Ishikawa (cell line): ENCODE results near the gene GPR89B.
A peak's percentile ranks its signal among the peaks of the same experiment; 100 is the strongest.

ENCODE experiments used
- CEBPB ChIP-seq: IDR thresholded peaks from 2 replicates; pipeline ENCODE4 v1.6.1; 2012
- CREB1 ChIP-seq: IDR thresholded peaks from 2 replicates; pipeline ENCODE4 v1.6.1; 2012; ENCODE audit warnings: low read depth
- EGR1 ChIP-seq: IDR thresholded peaks from 2 replicates; pipeline ENCODE4 v1.6.1; 2012
- EP300 ChIP-seq: IDR thresholded peaks from 2 replicates; pipeline ENCODE4 v1.6.1; 2012; ENCODE audit warnings: borderline replicate concordance
- FOXM1 ChIP-seq: IDR thresholded peaks from 2 replicates; pipeline ENCODE4 v1.6.1; 2012; ENCODE audit warnings: low read depth, borderline replicate concordance
- MAX ChIP-seq: IDR thresholded peaks from 2 replicates; pipeline ENCODE4 v1.6.1; 2012
- NFIC ChIP-seq: IDR thresholded peaks from 2 replicates; pipeline ENCODE4 v1.6.1; 2012
- RAD21 ChIP-seq: IDR thresholded peaks from 2 replicates; pipeline ENCODE4 v1.6.1; 2012; ENCODE audit warnings: low read depth
- TAF1 ChIP-seq: IDR thresholded peaks from 2 replicates; pipeline ENCODE4 v1.6.1; 2012; ENCODE audit warnings: low read depth, mild to moderate bottlenecking
- TCF12 ChIP-seq: IDR thresholded peaks from 2 replicates; pipeline ENCODE4 v1.6.1; 2012; ENCODE audit warnings: low read depth
- TEAD4 ChIP-seq: IDR thresholded peaks from 2 replicates; pipeline ENCODE4 v1.6.1; 2012
- YY1 ChIP-seq: IDR thresholded peaks from 2 replicates; pipeline ENCODE4 v1.6.1; 2012; ENCODE audit warnings: low read depth
- ZBTB7A ChIP-seq: IDR thresholded peaks from 2 replicates; pipeline ENCODE4 v1.6.1; 2012; ENCODE audit warnings: low read depth
- TF ChIP-seq, protein P1 (sequence below): IDR thresholded peaks from 2 replicates; pipeline ENCODE4 v1.6.1; 2012
- TF ChIP-seq, protein P2 (sequence below): IDR thresholded peaks from 2 replicates; pipeline ENCODE4 v1.6.1; 2012; ENCODE audit warnings: low read depth, mild to moderate bottlenecking

Gene GPR89B

DNA sequence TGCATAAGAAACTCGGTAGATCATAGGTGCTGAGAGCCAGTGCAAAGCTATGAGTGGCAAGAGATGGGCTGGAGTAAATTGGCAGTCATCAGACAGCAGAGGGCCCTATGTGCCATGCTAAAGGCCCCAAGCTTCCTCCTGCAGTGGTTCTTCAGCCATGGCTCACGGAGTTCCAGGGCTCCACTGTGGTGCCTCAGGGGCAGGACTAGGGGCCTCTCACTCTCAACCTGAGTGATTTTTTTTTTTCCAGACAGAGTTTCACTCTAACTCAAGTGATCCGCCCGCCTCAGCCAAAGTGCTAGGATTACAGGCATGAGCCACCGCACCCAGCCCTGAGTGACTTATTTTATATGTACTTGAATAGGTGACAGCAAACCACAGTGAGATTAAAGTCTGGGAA is 36.0 kb upstream of the GPR89B start:
- TF ChIP-seq RAD21 (peak; percentile 39), FOXM1 (no peak)

DNA sequence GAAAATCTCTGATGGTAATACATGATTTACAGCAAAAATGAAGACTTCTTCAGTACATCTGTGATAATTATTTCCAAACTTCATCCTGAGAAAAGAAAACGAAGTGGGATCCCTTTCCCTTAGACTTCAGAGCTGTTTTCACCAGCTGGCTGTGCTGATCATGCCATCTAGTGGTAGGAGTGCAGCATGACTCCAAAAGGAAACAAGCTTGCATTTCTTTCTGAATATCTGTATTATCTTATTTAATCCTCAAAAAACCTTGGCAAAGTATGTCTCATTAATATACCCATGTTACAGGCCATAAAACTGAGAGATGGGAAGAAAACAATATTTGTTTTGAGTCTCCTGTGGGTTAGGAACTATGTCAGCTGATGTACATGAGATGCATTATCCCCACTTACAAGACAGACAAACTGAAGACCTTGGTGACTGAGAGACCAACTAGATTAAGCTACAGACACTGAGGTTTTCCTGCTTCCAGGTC is 35.4 kb upstream of the GPR89B start:
- TF ChIP-seq CREB1, result no peak
- no peak for TF ChIP-seq TCF12
- no peak for TF ChIP-seq NFIC
- no peak for TF ChIP-seq CEBPB
- no peak for TF ChIP-seq FOXM1
- TF ChIP-seq, protein P1, sequence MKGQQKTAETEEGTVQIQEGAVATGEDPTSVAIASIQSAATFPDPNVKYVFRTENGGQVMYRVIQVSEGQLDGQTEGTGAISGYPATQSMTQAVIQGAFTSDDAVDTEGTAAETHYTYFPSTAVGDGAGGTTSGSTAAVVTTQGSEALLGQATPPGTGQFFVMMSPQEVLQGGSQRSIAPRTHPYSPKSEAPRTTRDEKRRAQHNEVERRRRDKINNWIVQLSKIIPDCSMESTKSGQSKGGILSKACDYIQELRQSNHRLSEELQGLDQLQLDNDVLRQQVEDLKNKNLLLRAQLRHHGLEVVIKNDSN, result no peak
- no peak for TF ChIP-seq EGR1
- TF ChIP-seq MAX, result no peak
- TF ChIP-seq, protein P2, sequence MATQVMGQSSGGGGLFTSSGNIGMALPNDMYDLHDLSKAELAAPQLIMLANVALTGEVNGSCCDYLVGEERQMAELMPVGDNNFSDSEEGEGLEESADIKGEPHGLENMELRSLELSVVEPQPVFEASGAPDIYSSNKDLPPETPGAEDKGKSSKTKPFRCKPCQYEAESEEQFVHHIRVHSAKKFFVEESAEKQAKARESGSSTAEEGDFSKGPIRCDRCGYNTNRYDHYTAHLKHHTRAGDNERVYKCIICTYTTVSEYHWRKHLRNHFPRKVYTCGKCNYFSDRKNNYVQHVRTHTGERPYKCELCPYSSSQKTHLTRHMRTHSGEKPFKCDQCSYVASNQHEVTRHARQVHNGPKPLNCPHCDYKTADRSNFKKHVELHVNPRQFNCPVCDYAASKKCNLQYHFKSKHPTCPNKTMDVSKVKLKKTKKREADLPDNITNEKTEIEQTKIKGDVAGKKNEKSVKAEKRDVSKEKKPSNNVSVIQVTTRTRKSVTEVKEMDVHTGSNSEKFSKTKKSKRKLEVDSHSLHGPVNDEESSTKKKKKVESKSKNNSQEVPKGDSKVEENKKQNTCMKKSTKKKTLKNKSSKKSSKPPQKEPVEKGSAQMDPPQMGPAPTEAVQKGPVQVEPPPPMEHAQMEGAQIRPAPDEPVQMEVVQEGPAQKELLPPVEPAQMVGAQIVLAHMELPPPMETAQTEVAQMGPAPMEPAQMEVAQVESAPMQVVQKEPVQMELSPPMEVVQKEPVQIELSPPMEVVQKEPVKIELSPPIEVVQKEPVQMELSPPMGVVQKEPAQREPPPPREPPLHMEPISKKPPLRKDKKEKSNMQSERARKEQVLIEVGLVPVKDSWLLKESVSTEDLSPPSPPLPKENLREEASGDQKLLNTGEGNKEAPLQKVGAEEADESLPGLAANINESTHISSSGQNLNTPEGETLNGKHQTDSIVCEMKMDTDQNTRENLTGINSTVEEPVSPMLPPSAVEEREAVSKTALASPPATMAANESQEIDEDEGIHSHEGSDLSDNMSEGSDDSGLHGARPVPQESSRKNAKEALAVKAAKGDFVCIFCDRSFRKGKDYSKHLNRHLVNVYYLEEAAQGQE, result no peak
- no peak for TF ChIP-seq TAF1
- TF ChIP-seq TEAD4, result peak; percentile 68
- no peak for TF ChIP-seq ZBTB7A
- TF ChIP-seq RAD21, result peak; percentile 95
- no peak for TF ChIP-seq YY1
- TF ChIP-seq EP300, result no peak

DNA sequence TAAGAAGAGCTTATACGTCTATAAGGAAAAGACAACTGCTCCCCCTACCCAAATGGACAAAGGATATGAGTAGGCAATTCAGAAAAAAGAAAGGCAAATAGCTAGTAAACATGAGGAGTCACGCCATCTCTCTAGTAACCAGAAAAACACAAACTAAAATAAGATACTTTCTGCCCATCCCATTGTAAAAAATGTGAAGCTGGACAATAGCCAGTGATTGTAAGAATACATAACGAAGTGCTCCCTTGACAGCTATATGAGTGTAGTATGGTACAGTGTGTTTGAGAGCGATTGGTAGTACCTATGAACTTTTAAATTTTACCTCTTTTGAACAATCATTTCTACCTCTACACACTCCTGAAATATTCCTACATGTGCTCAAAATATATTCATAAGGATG is 33.1 kb upstream of the GPR89B start:
- TF ChIP-seq EP300 (no peak), TCF12 (no peak), FOXM1 (no peak)

DNA sequence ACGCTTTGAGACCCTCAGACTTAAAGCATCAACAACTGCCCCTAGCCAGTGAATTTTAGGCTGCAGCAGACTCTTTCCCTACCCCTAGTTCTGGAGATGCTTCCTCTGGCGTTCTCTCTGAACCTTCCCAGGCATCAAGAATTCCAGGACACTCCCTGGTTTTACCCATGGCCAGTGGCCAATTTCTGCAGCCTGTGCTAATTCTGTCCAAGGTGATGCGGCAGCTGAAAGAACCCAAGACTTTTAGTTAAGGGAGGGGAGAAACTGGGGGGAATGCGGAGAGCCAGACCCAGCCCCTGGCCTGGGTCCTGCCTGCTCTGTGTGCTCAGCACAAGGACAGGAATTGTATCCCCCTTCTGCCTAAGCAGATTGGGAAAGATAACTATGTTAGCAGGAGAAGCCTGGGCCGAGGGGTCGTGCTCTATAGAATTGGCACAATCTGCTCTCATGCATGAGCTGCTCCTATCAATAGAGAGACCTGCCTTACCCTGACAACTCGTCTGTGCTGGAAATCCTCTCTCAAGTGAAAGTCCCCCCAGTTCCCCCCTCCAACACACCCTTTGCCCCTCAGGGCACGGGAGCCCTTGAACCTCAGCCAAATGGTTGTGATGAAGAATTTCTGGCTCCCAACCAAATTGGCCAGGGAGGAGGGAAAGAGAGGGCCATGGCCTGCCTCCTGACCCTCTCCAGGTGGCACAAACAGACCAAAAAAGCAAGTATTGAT is 31.0 kb upstream of the GPR89B start:
- TF ChIP-seq ZBTB7A (peak; percentile 54; the same call in 1 of the 2 replicates), NFIC (peak; percentile 83), EGR1 (no peak), EP300 (no peak), TEAD4 (peak; percentile 57)

DNA sequence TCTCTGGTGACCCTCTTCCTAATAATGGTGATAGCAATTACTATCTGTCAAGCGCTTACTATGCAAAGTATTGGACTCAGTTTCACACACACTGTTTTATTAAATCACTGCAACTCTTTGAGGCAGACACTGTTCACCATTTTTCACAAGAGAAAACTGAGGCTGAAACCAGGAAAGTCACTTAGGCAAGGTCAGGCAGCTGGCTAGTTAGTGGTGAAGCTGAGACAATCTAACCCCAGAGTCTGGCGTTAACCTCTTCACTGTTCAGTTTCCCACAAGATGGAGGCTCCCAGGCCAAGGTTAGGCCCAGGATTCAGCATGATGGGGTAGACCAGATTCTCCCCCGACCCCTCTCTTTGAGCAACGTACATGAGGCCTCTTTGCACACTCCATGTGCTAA is 30.4 kb upstream of the GPR89B start:
- no peak for TF ChIP-seq ZBTB7A
- no peak for TF ChIP-seq RAD21
- no peak for TF ChIP-seq EP300
- no peak for TF ChIP-seq TAF1
- TF ChIP-seq, protein P2, result no peak
- no peak for TF ChIP-seq MAX
- TF ChIP-seq NFIC, result no peak
- no peak for TF ChIP-seq YY1
- no peak for TF ChIP-seq TCF12
- no peak for TF ChIP-seq EGR1

DNA sequence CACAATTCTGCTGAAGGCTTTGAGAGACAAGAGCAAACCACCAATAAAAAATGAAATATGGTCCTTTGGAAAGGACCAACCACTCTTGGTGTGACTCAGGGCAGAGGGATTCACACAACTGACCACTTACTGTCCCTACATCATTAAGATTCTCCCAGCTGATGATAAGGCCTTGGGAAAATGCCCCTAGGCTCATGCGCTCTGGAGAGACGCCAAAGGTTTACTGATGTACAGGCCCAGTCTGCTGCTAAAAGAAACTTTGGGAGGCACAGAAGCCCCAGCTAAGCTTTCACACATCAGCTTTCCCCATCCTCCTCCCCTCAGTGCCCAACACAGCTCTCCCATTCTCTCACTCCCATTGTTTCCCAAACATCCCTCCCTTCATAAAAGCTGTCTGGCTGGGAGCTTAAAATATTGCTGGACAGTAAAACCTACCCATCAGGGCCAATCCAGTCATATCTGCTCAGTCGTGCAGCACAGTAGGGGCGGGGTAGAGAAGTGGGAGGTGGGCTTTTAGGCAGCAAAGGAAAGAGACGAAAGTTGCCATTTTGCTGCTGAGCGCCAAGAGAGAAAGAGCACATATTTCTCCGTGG is 25.9 kb upstream of the GPR89B start, which contains the start of gene GJA8:
Gene GJA8 (plus strand): TSS at position 543 of the 593 bp plus-strand sequence. CDS start 5,161 bp downstream, outside the sequence.
- TF ChIP-seq, protein P1, result no peak
- TF ChIP-seq ZBTB7A, result no peak
- no peak for TF ChIP-seq FOXM1
- TF ChIP-seq YY1, result no peak
- no peak for TF ChIP-seq MAX
- no peak for TF ChIP-seq NFIC
- TF ChIP-seq TAF1, result no peak
- TF ChIP-seq TCF12, result no peak
- TF ChIP-seq CEBPB, result no peak
- TF ChIP-seq CREB1, result no peak
- no peak for TF ChIP-seq EP300
- TF ChIP-seq RAD21, result no peak
- TF ChIP-seq EGR1, result no peak
- TF ChIP-seq, protein P2, result no peak
- no peak for TF ChIP-seq TEAD4
